B cell (primary cell): Measurements from ENCODE around the gene RGCC. TPM values are rescaled to one million over a fixed set of nuclear protein-coding genes. Genes with fewer than 3 reads are reported as not detected.
"Not testable (repeated sequence)": the region's sequence is repeated elsewhere in the genome, so short reads cannot be mapped to it uniquely, and the experiment has no call there.

Experiments
- ATAC-seq: fragments of 200-7000 bp; cut with Tn5 transposase; one replicate; pipeline ENCODE4 v1.10.0; 2021; ENCODE audit warnings: low read depth, mild to moderate bottlenecking, moderate number of reproducible peaks, moderate library complexity
- CTCF ChIA-PET: fragments of 350-600 bp; sonication (Branson Sonifier 250); formaldehyde crosslinking; loops from one replicate; lab custom pipeline; 2021; ENCODE audit warnings: antibody characterized with exemption, inconsistent platforms; lab: Charles Lee
- POLR2A ChIA-PET: fragments of 350-600 bp; sonication (Branson Sonifier 250); formaldehyde crosslinking; loops from one replicate; lab custom pipeline; 2021; ENCODE audit warnings: antibody characterized with exemption; lab: Charles Lee
- DNase-seq: peaks from one replicate; pipeline ENCODE4 v3.0.0; 2013
- H2AFZ ChIP-seq: 2 replicates; pipeline ENCODE4 v1.6.1; 2012; ENCODE audit warnings: mild to moderate bottlenecking, low read depth, low read length; ENCODE audit not compliant: insufficient read depth, poor library complexity, severe bottlenecking
- H3K27ac ChIP-seq, 2 donors: 1 replicate in 1 of 2; 2 replicates in 1 of 2; pipeline ENCODE4 v1.5.1; 2012 to 2013; ENCODE audit warnings: low read length in 2 of 2, mild to moderate bottlenecking in 2 of 2, moderate library complexity in 1 of 2
- H3K27me3 ChIP-seq, 4 experiments: fragments of 200-600 bp in 1 of 4; sonication (generic) in 1 of 4; replicated peaks in 1 of 4; 1 replicate in 2 of 4; 2 replicates in 2 of 4; pipeline versions ENCODE4 v1.6.1 to v1.7.0; 2013 to 2016; ENCODE audit warnings: low read length in 3 of 4, mild to moderate bottlenecking in 2 of 4, mixed read lengths in 1 of 4, moderate library complexity in 1 of 4; ENCODE audit not compliant: insufficient read depth in 4 of 4, control insufficient read depth in 3 of 4; ENCODE audit errors: control extremely low read depth in 1 of 4
- H3K36me3 ChIP-seq, 2 experiments: replicated peaks in 1 of 2; 1 replicate in 1 of 2; 2 replicates in 1 of 2; pipeline versions ENCODE4 v1.6.1 to v1.7.1; 2013; ENCODE audit warnings: low read length in 1 of 2; ENCODE audit not compliant: insufficient read depth in 2 of 2, control insufficient read depth in 1 of 2; ENCODE audit errors: control extremely low read depth in 1 of 2, extremely low read depth in 1 of 2
- H3K4me1 ChIP-seq, 2 donors: fragments of 200-600 bp in 1 of 2; sonication (generic) in 1 of 2; 1 replicate in 1 of 2; 2 replicates in 1 of 2; pipeline versions ENCODE4 v1.5.1 to v1.6.1; 2013 to 2017; ENCODE audit warnings: low read length in 2 of 2; ENCODE audit not compliant: control insufficient read depth in 2 of 2, insufficient read depth in 2 of 2
- H3K4me2 ChIP-seq: replicated peaks from 2 replicates; pipeline ENCODE3; 2012; ENCODE audit warnings: mild to moderate bottlenecking, low read depth, low read length; ENCODE audit not compliant: poor library complexity, severe bottlenecking
- H3K4me3 ChIP-seq, 5 experiments: fragments of 200-600 bp in 1 of 5; sonication (generic) in 1 of 5; 1 replicate in 3 of 5; 2 replicates in 2 of 5; pipeline versions ENCODE4 v1.5.1 to v1.7.0; 2011 to 2016; ENCODE audit warnings: low read length in 4 of 5, mild to moderate bottlenecking in 4 of 5, low read depth in 2 of 5, control low read depth in 1 of 5, moderate library complexity in 1 of 5; ENCODE audit not compliant: insufficient read depth in 1 of 5; ENCODE audit errors: control extremely low read depth in 1 of 5, extremely low read depth in 1 of 5
- H3K79me2 ChIP-seq: fragments of 200-600 bp; sonication (generic); one replicate; pipeline ENCODE4 v1.6.0; 2016; ENCODE audit warnings: low read length; ENCODE audit not compliant: control insufficient read depth, insufficient read depth
- H3K9ac ChIP-seq: fragments of 200-600 bp; sonication (generic); 2 replicates; pipeline ENCODE4 v1.6.1; 2017; ENCODE audit warnings: mild to moderate bottlenecking, low read length, moderate library complexity
- H3K9me3 ChIP-seq, 3 donors: one replicate each; pipeline versions ENCODE4 v1.6.1 to v1.7.1; 2013; ENCODE audit warnings: low read length in 2 of 3; ENCODE audit not compliant: control insufficient read depth in 2 of 3, insufficient read depth in 1 of 3; ENCODE audit errors: control extremely low read depth in 1 of 3
- H4K20me1 ChIP-seq: 2 replicates; pipeline ENCODE4 v1.6.0; 2012; ENCODE audit warnings: mild to moderate bottlenecking, low read length; ENCODE audit not compliant: insufficient read depth, control insufficient read depth, poor library complexity, severe bottlenecking
- H3K27ac Mint-ChIP-seq: one replicate; pipeline ENCODE4 v1.8.0; 2021; ENCODE audit warnings: mixed read lengths
- H3K27me3 Mint-ChIP-seq: one replicate; pipeline ENCODE4 v1.8.0; 2021; ENCODE audit warnings: mixed read lengths
- H3K4me1 Mint-ChIP-seq: one replicate; pipeline ENCODE4 v1.8.0; 2021; ENCODE audit warnings: mixed read lengths
- H3K4me3 Mint-ChIP-seq: one replicate; pipeline ENCODE4 v1.8.0; 2021; ENCODE audit warnings: mixed read lengths
- H3K9me3 Mint-ChIP-seq: one replicate; pipeline ENCODE4 v1.8.0; 2022; ENCODE audit warnings: mixed read lengths; ENCODE audit not compliant: insufficient read depth
- EZH2 ChIP-seq: IDR thresholded peaks from 2 replicates; pipeline ENCODE4 v1.6.1; 2012; ENCODE audit warnings: borderline replicate concordance, low read depth, mild to moderate bottlenecking, moderate library complexity, low read length; ENCODE audit not compliant: insufficient read depth, poor library complexity, severe bottlenecking
- WGBS: methylation state at CpG from one replicate; pipeline ENCODE4 v1.1.5; 2013; ENCODE audit warnings: missing lambda C conversion rate; ENCODE audit not compliant: insufficient coverage; 5-methylcytosine and 5-hydroxymethylcytosine counted together
- intact Hi-C: fragments of 100-400 bp; cut with micrococcal nuclease; formaldehyde crosslinking; loops from one replicate; pipeline ENCODE4 v1.10.0; 2022
- polyA plus RNA-seq: library from polyadenylated mRNA; depleted of rRNA; stranded (reverse); fragments of >200 nt; gene quantifications from 2 replicates; pipeline ENCODE4 v1.2.3, GENCODE V29; 2012
- total RNA-seq, 2 donors: library from RNA; stranded (reverse); fragments of 120-200 nt in 1 of 2; gene quantifications; 1 replicate in 1 of 2; 2 replicates in 1 of 2; pipeline versions ENCODE4 v1.2.3 to v1.2.4, GENCODE V29; 2013 to 2022
- TF ChIP-seq, protein P1 (sequence below): fragments of 200-600 bp; IDR thresholded peaks from one replicate; pipeline ENCODE4 v1.8.0; 2022; ENCODE audit warnings: antibody characterized with exemption, mild to moderate bottlenecking

Gene RGCC
- total and polyA plus RNA-seq, 2 donors (not counting 1 experiment from before 2014, with no cell fraction given): 8.0 to 16.0 TPM

DNA sequence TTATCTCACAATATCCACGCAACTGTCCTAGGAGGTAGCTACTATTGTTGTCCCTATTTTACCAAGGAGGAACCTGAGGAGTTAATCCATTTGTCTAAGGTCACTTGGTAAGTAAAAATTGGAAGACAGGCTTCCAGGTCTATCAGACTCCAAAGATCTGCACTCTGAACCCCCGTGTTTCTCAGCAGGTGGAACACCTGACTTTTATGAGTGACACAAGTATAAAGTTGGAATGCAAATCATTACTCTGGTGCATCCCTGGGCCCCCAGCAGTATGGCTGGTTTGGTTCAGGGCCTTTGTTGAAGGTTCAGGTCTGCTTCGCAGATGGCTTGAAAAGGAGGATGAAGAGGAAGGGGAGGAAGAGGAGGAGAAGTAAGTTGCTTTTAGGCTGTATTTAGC lies 46.0 kb downstream of the RGCC start:
- ChIA-PET CTCF (interaction anchor here (0.7 kb wide), 1 partner anchor 15 kb away, joined by 3 read pairs; no protein-coding TSS in a partner anchor), POLR2A (interaction anchor here (1.1 kb wide), 1 partner anchor 12 kb away, joined by 3 read pairs; no protein-coding TSS in a partner anchor)
- H3K9me3 ChIP-seq: peaks cover 0 to 8% (median 4%) of the 10 kb centered on the region in 3 donors

DNA sequence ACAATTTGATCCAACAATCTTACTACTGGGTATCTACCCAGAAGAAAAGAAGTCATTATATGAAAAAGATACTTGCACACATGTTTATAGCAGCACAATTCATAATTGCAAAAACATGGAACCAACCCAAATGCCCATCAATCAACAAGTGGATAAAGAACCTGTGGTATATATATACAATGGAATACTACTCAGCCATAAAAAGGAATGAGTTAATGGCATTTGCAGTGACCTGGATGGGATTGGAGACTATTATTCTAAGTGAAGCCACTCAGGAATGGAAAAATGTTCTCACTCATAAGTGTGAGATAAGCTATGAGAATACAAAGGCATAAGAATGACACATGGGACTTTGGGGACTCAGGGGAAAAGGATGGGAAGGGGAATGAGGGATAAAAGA lies 47.3 kb downstream of the RGCC start:
- H3K4me3 Mint-ChIP-seq, POLR2A ChIA-PET, H3K79me2 ChIP-seq, H3K9ac ChIP-seq, CTCF ChIA-PET, intact Hi-C loops, H3K27me3 ChIP-seq, H3K27ac ChIP-seq, H4K20me1 ChIP-seq, H3K36me3 ChIP-seq, H3K9me3 ChIP-seq, H3K4me2 ChIP-seq, H2AFZ ChIP-seq, H3K4me3 ChIP-seq, H3K27ac Mint-ChIP-seq, ATAC-seq, DNase-seq, H3K27me3 Mint-ChIP-seq: not testable (repeated sequence)
- peaks cover 10% of the 10 kb centered on the region for H3K9me3 Mint-ChIP-seq
- peaks cover 41% of the 10 kb centered on the region in 2 donors for H3K4me1 ChIP-seq
- peaks cover 45% of the 10 kb centered on the region for H3K4me1 Mint-ChIP-seq

More for the DNA sequence above, 46.0 kb downstream of the RGCC start:
- no peaks in the 10 kb centered on the region for H3K27me3 Mint-ChIP-seq
- peaks cover 44 to 45% of the 10 kb centered on the region in 2 donors for H3K4me1 ChIP-seq
- peaks cover 50% of the 10 kb centered on the region for H3K4me1 Mint-ChIP-seq
- H3K4me3 ChIP-seq: no peak overlapping the region
- no peaks in the 10 kb centered on the region for H3K27me3 ChIP-seq
- TF ChIP-seq, protein P1, sequence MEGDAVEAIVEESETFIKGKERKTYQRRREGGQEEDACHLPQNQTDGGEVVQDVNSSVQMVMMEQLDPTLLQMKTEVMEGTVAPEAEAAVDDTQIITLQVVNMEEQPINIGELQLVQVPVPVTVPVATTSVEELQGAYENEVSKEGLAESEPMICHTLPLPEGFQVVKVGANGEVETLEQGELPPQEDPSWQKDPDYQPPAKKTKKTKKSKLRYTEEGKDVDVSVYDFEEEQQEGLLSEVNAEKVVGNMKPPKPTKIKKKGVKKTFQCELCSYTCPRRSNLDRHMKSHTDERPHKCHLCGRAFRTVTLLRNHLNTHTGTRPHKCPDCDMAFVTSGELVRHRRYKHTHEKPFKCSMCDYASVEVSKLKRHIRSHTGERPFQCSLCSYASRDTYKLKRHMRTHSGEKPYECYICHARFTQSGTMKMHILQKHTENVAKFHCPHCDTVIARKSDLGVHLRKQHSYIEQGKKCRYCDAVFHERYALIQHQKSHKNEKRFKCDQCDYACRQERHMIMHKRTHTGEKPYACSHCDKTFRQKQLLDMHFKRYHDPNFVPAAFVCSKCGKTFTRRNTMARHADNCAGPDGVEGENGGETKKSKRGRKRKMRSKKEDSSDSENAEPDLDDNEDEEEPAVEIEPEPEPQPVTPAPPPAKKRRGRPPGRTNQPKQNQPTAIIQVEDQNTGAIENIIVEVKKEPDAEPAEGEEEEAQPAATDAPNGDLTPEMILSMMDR: no peak
- no peak for TF ChIP-seq EZH2
- no peaks in the 10 kb centered on the region for H4K20me1 ChIP-seq
- intact Hi-C loops: loop anchor here (1.0 kb wide), 1 partner anchor 10 kb away; no protein-coding TSS in a partner anchor
- no peak overlapping the region for H3K27ac Mint-ChIP-seq
- 80% methylated on average over 1 of the region's 3 CpGs for WGBS
- no peak overlapping the region for H3K4me3 Mint-ChIP-seq
- H3K4me2 ChIP-seq: peak overlapping the region; percentile 39
- DNase-seq (no peak), ATAC-seq (no peak)
- H3K79me2 ChIP-seq: no peaks in the 10 kb centered on the region
- no peak overlapping the region for H3K27ac ChIP-seq
- H3K9ac ChIP-seq: no peak overlapping the region
- peaks cover 10% of the 10 kb centered on the region for H3K9me3 Mint-ChIP-seq
- no peak overlapping the region for H2AFZ ChIP-seq
- no peaks in the 10 kb centered on the region for H3K36me3 ChIP-seq
